Endothelial cell of umbilical vein (primary cell): Measurements from ENCODE around the gene CUX1. TPM values are rescaled to one million over a fixed set of nuclear protein-coding genes. Genes with fewer than 3 reads are reported as not detected.

Experiments used
- BruUV-seq: library from RNA; stranded (reverse); fragments of 400-500 nt; replicated peaks from 2 replicates; lab custom pipeline; 2021; lab: Mats Ljungman, UMichigan
- CTCF ChIA-PET: fragments of 300-600, 350-600 bp; sonication (Branson Sonifier 250); formaldehyde crosslinking; loops from one replicate; lab custom pipeline; 2021; ENCODE audit warnings: antibody characterized with exemption, inconsistent platforms; lab: Charles Lee
- POLR2A ChIA-PET: fragments of 300-600, 350-600 bp; sonication (Branson Sonifier 250); formaldehyde crosslinking; loops from one replicate; lab custom pipeline; 2021; ENCODE audit warnings: antibody characterized with exemption, inconsistent platforms; lab: Charles Lee
- DNase-seq: peaks from one replicate; pipeline ENCODE4 v3.0.0-alpha.2; 2011; ENCODE audit warnings: low read depth, low spot score
- FAIRE-seq: peaks from 2 replicates; lab custom pipeline; 2011; peaks lifted over from hg19 to GRCh38; lab: Jason Lieb, UNC
- H2AFZ ChIP-seq: 2 replicates; pipeline ENCODE4 v1.6.0; 2012; ENCODE audit warnings: low read depth, low read length, control low read depth, inconsistent platforms
- H3K27ac ChIP-seq: 2 replicates; pipeline ENCODE4 v1.5.1; 2011; ENCODE audit warnings: low read depth, mild to moderate bottlenecking, control low read depth, low read length, moderate library complexity; ENCODE audit not compliant: insufficient read depth
- H3K27me3 ChIP-seq, 2 experiments: 2 replicates each; pipeline versions ENCODE4 v1.6.0 to v1.6.1; 2011; ENCODE audit warnings: low read length in 2 of 2, mixed read lengths in 1 of 2; ENCODE audit not compliant: control insufficient read depth in 2 of 2, insufficient read depth in 2 of 2
- H3K36me3 ChIP-seq, 2 experiments: 2 replicates in 1 of 2; 3 replicates in 1 of 2; pipeline ENCODE4 v1.5.1; 2011; ENCODE audit warnings: low read length in 2 of 2, mild to moderate bottlenecking in 1 of 2, moderate library complexity in 1 of 2; ENCODE audit not compliant: control insufficient read depth in 2 of 2, insufficient read depth in 2 of 2; ENCODE audit errors: extremely low read depth in 1 of 2
- H3K4me1 ChIP-seq: 3 replicates; pipeline ENCODE4 v1.5.1; 2011; ENCODE audit warnings: mild to moderate bottlenecking, low read length; ENCODE audit not compliant: control insufficient read depth, insufficient read depth; ENCODE audit errors: extremely low read depth
- H3K4me2 ChIP-seq: 2 replicates; pipeline ENCODE4 v1.6.1; 2011; ENCODE audit warnings: low read length, control low read depth, mixed read lengths; ENCODE audit not compliant: insufficient read depth
- H3K4me3 ChIP-seq, 3 experiments: fragments of 200-600 bp in 1 of 3; sonication (generic), shearing (Covaris generic) in 1 of 3; replicated peaks in 1 of 3; 2 replicates each; pipeline ENCODE4 v1.5.1; 2011 to 2016; ENCODE audit warnings: control low read depth in 3 of 3, low read length in 3 of 3, mild to moderate bottlenecking in 2 of 3, inconsistent platforms in 1 of 3, low read depth in 1 of 3, moderate library complexity in 1 of 3; ENCODE audit not compliant: insufficient read depth in 1 of 3
- H3K79me2 ChIP-seq: 2 replicates; pipeline ENCODE4 v1.6.0; 2012; ENCODE audit warnings: low read length, inconsistent platforms; ENCODE audit not compliant: control insufficient read depth, insufficient read depth
- H3K9ac ChIP-seq: replicated peaks from 2 replicates; pipeline ENCODE3; 2011; ENCODE audit warnings: low read length, control low read depth; ENCODE audit not compliant: insufficient read depth; ENCODE audit errors: extremely low read depth
- H3K9me1 ChIP-seq: replicated peaks from 3 replicates; pipeline ENCODE4 v1.6.0; 2011; ENCODE audit warnings: mild to moderate bottlenecking, low read length; ENCODE audit not compliant: control insufficient read depth, insufficient read depth; ENCODE audit errors: extremely low read depth
- H3K9me3 ChIP-seq: replicated peaks from 2 replicates; pipeline ENCODE4 v1.5.1; 2012; ENCODE audit warnings: low read length, inconsistent platforms; ENCODE audit not compliant: control insufficient read depth, insufficient read depth
- H4K20me1 ChIP-seq: replicated peaks from 2 replicates; pipeline ENCODE3; 2011; ENCODE audit warnings: mild to moderate bottlenecking, low read length; ENCODE audit not compliant: control insufficient read depth, insufficient read depth; ENCODE audit errors: extremely low read depth
- EZH2 ChIP-seq: IDR thresholded peaks from 2 replicates; pipeline ENCODE4 v1.6.1; 2012; ENCODE audit warnings: borderline replicate concordance, low read depth, mild to moderate bottlenecking, moderate library complexity, low read length, inconsistent platforms; ENCODE audit not compliant: severe bottlenecking
- FOS ChIP-seq: IDR thresholded peaks from 2 replicates; pipeline ENCODE4 v1.6.1; 2011; ENCODE audit warnings: mild to moderate bottlenecking, low read length, moderate library complexity, borderline replicate concordance; ENCODE audit not compliant: insufficient read depth
- GATA2 ChIP-seq: IDR thresholded peaks from 2 replicates; pipeline ENCODE4 v1.7.0; 2011; ENCODE audit warnings: low read depth, mild to moderate bottlenecking, moderate library complexity, mixed read lengths, low read length; ENCODE audit not compliant: insufficient read length, insufficient read depth
- JUN ChIP-seq: IDR thresholded peaks from 2 replicates; pipeline ENCODE4 v1.6.1; 2011; ENCODE audit warnings: borderline replicate concordance, low read depth; ENCODE audit not compliant: insufficient read length, insufficient read depth
- MYC ChIP-seq: IDR thresholded peaks from one replicate; pipeline ENCODE4 v1.6.1; 2011; ENCODE audit warnings: mild to moderate bottlenecking, low read depth, low read length
- POLR2A ChIP-seq: IDR thresholded peaks from 2 replicates; pipeline ENCODE4 v1.6.1; 2012; ENCODE audit warnings: low read depth, mild to moderate bottlenecking, control low read depth, low read length
- POLR2AphosphoS5 ChIP-seq: IDR thresholded peaks from 2 replicates; pipeline ENCODE4 v1.6.1; 2012; ENCODE audit warnings: low read depth, mild to moderate bottlenecking, control low read depth, low read length, moderate library complexity; ENCODE audit not compliant: insufficient read depth
- dilution Hi-C: fragments of 300-500 bp; cut with MboI; formaldehyde crosslinking; loops from one replicate; pipeline ENCODE4 v1.15.0; 2019; ENCODE audit warnings: low sequenced_read_pairs; ENCODE audit not compliant: extremely low pct_ligation_motif_present
- intact Hi-C: fragments of 100-400 bp; cut with micrococcal nuclease; formaldehyde crosslinking; loops from one replicate; pipeline ENCODE4 v1.10.0; 2022
- polyA plus RNA-seq, 4 experiments: library from polyadenylated mRNA; depleted of rRNA in 3 of 4; stranded (reverse) in 3 of 4; unstranded in 1 of 4; fragments of >200 nt; gene quantifications; 2 replicates each; pipeline versions ENCODE4 v1.2.1 to v1.2.3, GENCODE V29; 2011 to 2012; ENCODE audit warnings: missing spikeins in 1 of 4
- total RNA-seq: library from RNA; stranded (reverse); gene quantifications from 2 replicates; pipeline ENCODE4 v1.2.3, GENCODE V29; 2021
- TF ChIP-seq, protein P1 (sequence below), 2 donors: IDR thresholded peaks; 1 replicate in 1 of 2; 2 replicates in 1 of 2; pipeline ENCODE4 v1.5.1; 2011; ENCODE audit warnings: low read length in 2 of 2, mild to moderate bottlenecking in 2 of 2, moderate library complexity in 2 of 2, control low read depth in 1 of 2, inconsistent platforms in 1 of 2, low read depth in 1 of 2; ENCODE audit not compliant: insufficient read depth in 1 of 2; ENCODE audit errors: extremely low read depth in 1 of 2
- TF ChIP-seq, protein P2 (sequence below): IDR thresholded peaks from 2 replicates; pipeline ENCODE4 v1.6.1; 2011; ENCODE audit not compliant: insufficient read depth, insufficient read length

Gene CUX1
- total and polyA plus RNA-seq, 2 donors (not counting 3 experiments of a cell fraction or from before 2014, with no cell fraction given) = 13.8 to 49.8 TPM

DNA sequence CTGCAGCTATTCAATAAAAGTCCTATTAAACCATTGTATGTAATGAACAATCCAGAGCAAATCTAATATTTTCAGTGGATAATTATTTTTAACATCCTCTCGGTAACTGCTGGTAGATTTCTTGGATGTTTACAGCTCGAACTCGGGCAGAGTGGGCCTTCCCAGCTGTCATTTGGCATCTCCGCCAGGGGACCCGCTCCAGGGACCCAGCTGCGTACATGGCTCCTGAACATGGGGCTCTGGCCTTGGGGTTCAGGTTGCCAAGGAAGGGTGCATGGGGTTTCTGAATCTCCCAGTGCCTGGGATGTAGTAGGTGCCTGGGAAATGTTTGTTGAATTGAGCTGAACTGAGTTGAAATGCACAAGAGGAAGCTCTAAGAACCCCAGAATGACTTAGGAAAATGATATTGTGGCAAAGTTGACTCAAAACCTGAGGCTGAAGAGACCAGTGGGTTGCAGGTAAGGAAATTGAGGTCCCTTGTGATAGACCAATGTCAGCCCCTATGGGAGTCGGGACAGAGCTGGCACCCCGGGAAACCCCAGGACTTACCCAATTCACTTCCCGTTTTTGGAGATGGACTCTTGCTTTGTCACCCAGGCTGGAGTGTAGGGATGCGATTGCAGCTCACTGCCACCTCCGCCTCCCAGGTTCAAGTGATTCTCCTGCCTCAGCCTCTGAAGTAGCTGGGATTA lies 228.4 kb downstream of the CUX1 start:
- H3K9ac ChIP-seq = no peak overlapping the region
- BruUV-seq = no TSS peak
- H3K36me3 ChIP-seq = no peaks in the 10 kb centered on the region
- H3K4me3 ChIP-seq = no peak overlapping the region
- H3K4me2 ChIP-seq = no peak overlapping the region
- no peak overlapping the region for H3K27ac ChIP-seq
- H2AFZ ChIP-seq = no peak overlapping the region
- H3K4me1 ChIP-seq = peaks cover 3% of the 10 kb centered on the region
- no peaks in the 10 kb centered on the region for H4K20me1 ChIP-seq
- H3K79me2 ChIP-seq = no peaks in the 10 kb centered on the region
- DNase-seq = no peak
- no peak for FAIRE-seq
- dilution Hi-C loops (no loop called here), intact Hi-C loops (no loop called here)
- no peaks in the 10 kb centered on the region for H3K9me3 ChIP-seq
- H3K9me1 ChIP-seq = no peaks in the 10 kb centered on the region
- ChIA-PET CTCF (interaction anchor here (0.9 to 1.7 kb wide), 4 partner anchors 8 to 226 kb away, joined by 3 to 5 read pairs (median 4); no protein-coding TSS in a partner anchor), POLR2A (no interaction called here)
- H3K27me3 ChIP-seq = no peaks in the 10 kb centered on the region
- TF ChIP-seq, protein P1, sequence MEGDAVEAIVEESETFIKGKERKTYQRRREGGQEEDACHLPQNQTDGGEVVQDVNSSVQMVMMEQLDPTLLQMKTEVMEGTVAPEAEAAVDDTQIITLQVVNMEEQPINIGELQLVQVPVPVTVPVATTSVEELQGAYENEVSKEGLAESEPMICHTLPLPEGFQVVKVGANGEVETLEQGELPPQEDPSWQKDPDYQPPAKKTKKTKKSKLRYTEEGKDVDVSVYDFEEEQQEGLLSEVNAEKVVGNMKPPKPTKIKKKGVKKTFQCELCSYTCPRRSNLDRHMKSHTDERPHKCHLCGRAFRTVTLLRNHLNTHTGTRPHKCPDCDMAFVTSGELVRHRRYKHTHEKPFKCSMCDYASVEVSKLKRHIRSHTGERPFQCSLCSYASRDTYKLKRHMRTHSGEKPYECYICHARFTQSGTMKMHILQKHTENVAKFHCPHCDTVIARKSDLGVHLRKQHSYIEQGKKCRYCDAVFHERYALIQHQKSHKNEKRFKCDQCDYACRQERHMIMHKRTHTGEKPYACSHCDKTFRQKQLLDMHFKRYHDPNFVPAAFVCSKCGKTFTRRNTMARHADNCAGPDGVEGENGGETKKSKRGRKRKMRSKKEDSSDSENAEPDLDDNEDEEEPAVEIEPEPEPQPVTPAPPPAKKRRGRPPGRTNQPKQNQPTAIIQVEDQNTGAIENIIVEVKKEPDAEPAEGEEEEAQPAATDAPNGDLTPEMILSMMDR (IDR thresholded peaks at IDR 0.05; ENCODE audit: extremely low read depth in 1 of 2, insufficient read depth in 1 of 2, low read depth in 1 of 2, low read length in 2 of 2) = no peak
- no peak for TF ChIP-seq EZH2
- TF ChIP-seq POLR2AphosphoS5 = no peak
- TF ChIP-seq FOS = no peak
- no peak for TF ChIP-seq POLR2A
- TF ChIP-seq, protein P2, sequence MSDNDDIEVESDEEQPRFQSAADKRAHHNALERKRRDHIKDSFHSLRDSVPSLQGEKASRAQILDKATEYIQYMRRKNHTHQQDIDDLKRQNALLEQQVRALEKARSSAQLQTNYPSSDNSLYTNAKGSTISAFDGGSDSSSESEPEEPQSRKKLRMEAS = no peak
- no peak for TF ChIP-seq JUN
- TF ChIP-seq GATA2 = no peak
- no peak for TF ChIP-seq MYC
